Osteoblast (primary cell): ENCODE results near the gene CIT. TPM values are rescaled to one million over a fixed set of nuclear protein-coding genes. Genes with fewer than 3 reads are reported as not detected.

Source experiments
- DNase-seq: peaks from one replicate; pipeline ENCODE4 v3.0.0; 2011; ENCODE audit warnings: low spot score, mixed read lengths; ENCODE audit not compliant: insufficient read length; ENCODE audit errors: missing footprints
- H2AFZ ChIP-seq: 2 replicates; pipeline ENCODE4 v1.6.0; 2011; ENCODE audit warnings: mild to moderate bottlenecking, low read length
- H3K27ac ChIP-seq: 2 replicates; pipeline ENCODE4 v1.5.1; 2011; ENCODE audit warnings: mild to moderate bottlenecking, low read depth, low read length, moderate library complexity
- H3K27me3 ChIP-seq: 2 replicates; pipeline ENCODE4 v1.6.0; 2012; ENCODE audit warnings: mild to moderate bottlenecking, control low read depth, inconsistent platforms, low read length, moderate library complexity; ENCODE audit not compliant: insufficient read depth
- H3K36me3 ChIP-seq: 2 replicates; pipeline ENCODE4 v1.5.1; 2011; ENCODE audit warnings: mild to moderate bottlenecking, low read length, control low read depth, moderate library complexity; ENCODE audit not compliant: insufficient read depth
- H3K4me1 ChIP-seq: 2 replicates; pipeline ENCODE4 v1.5.1; 2011; ENCODE audit warnings: mild to moderate bottlenecking, low read length, control low read depth, moderate library complexity; ENCODE audit not compliant: insufficient read depth
- H3K4me2 ChIP-seq: 2 replicates; pipeline ENCODE4 v1.6.0; 2011; ENCODE audit warnings: mild to moderate bottlenecking, low read length; ENCODE audit not compliant: insufficient read depth
- H3K4me3 ChIP-seq: fragments of 200-600 bp; sonication (generic); 3 replicates; pipeline ENCODE4 v1.5.1; 2012; ENCODE audit warnings: mild to moderate bottlenecking, low read length, inconsistent platforms; ENCODE audit not compliant: insufficient read depth
- H3K79me2 ChIP-seq: 2 replicates; pipeline ENCODE4 v1.6.0; 2012; ENCODE audit warnings: mild to moderate bottlenecking, low read length, control low read depth, inconsistent platforms; ENCODE audit not compliant: insufficient read depth
- H3K9me3 ChIP-seq: 2 replicates; pipeline ENCODE4 v1.5.1; 2011; ENCODE audit warnings: low read depth, low read length, control low read depth
- H4K20me1 ChIP-seq: 2 replicates; pipeline ENCODE4 v1.6.0; 2012; ENCODE audit warnings: mild to moderate bottlenecking, low read length, control low read depth; ENCODE audit not compliant: insufficient read depth
- CTCF ChIP-seq: IDR thresholded peaks from 2 replicates; pipeline ENCODE4 v1.5.1; 2011; ENCODE audit warnings: mild to moderate bottlenecking, low read depth, low read length, moderate library complexity; ENCODE audit errors: extremely low read depth
- total RNA-seq: library from RNA; depleted of rRNA; stranded (reverse); fragments of >200 nt; gene quantifications from 2 replicates; pipeline ENCODE4 v1.2.3, GENCODE V29; 2012

The CIT gene
- total RNA-seq, 1 donor, result 10.1 TPM

GRCh38 chr12:119714614-119715267 is 162.4 kb downstream of the CIT start:
- Histone ChIP-seq H3K27ac (no peak overlapping the region), H4K20me1 (no peaks in the 10 kb centered on the region), H3K9me3 (no peaks in the 10 kb centered on the region), H3K79me2 (no peaks in the 10 kb centered on the region), H3K4me3 (no peak overlapping the region), H2AFZ (no peak overlapping the region), H3K4me2 (no peak overlapping the region), H3K27me3 (no peaks in the 10 kb centered on the region), H3K36me3 (peaks cover 35% of the 10 kb centered on the region), H3K4me1 (peaks cover 7% of the 10 kb centered on the region)
- no peak for TF ChIP-seq CTCF
- no peak for DNase-seq

GRCh38 chr12:119713551-119714031 is 163.5 kb downstream of the CIT start:
- TF ChIP-seq CTCF, result no peak
- Histone ChIP-seq H3K36me3 (peaks cover 44% of the 10 kb centered on the region), H4K20me1 (no peaks in the 10 kb centered on the region), H3K4me2 (no peak overlapping the region), H3K27me3 (no peaks in the 10 kb centered on the region), H3K4me3 (no peak overlapping the region), H3K27ac (no peak overlapping the region), H2AFZ (no peak overlapping the region), H3K9me3 (no peaks in the 10 kb centered on the region), H3K4me1 (peaks cover 7% of the 10 kb centered on the region), H3K79me2 (no peaks in the 10 kb centered on the region)
- DNase-seq, result no peak

- H3K4me3 ChIP-seq, result no peak overlapping the region
- H2AFZ ChIP-seq, result no peak overlapping the region
- H3K9me3 ChIP-seq, result no peaks in the 10 kb centered on the region
- no peaks in the 10 kb centered on the region for H4K20me1 ChIP-seq
- H3K79me2 ChIP-seq, result no peaks in the 10 kb centered on the region
- TF ChIP-seq CTCF, result no peak
- H3K27me3 ChIP-seq, result no peaks in the 10 kb centered on the region
- DNase-seq, result no peak
- peaks cover 7% of the 10 kb centered on the region for H3K4me1 ChIP-seq
- no peak overlapping the region for H3K27ac ChIP-seq
- H3K4me2 ChIP-seq, result no peak overlapping the region
- peaks cover 37% of the 10 kb centered on the region for H3K36me3 ChIP-seq
Observed at GRCh38 chr12:119712721-119713120, 164.4 kb downstream of the CIT start.

GRCh38 chr12:119711693-119712092 is 165.4 kb downstream of the CIT start:
- H4K20me1 ChIP-seq, result no peaks in the 10 kb centered on the region
- H3K4me2 ChIP-seq, result no peak overlapping the region
- DNase-seq, result no peak
- H3K79me2 ChIP-seq, result no peaks in the 10 kb centered on the region
- H2AFZ ChIP-seq, result no peak overlapping the region
- no peak overlapping the region for H3K4me3 ChIP-seq
- TF ChIP-seq CTCF, result no peak
- H3K27ac ChIP-seq, result no peak overlapping the region
- H3K36me3 ChIP-seq, result peaks cover 37% of the 10 kb centered on the region
- H3K9me3 ChIP-seq, result no peaks in the 10 kb centered on the region
- peaks cover 5% of the 10 kb centered on the region for H3K4me1 ChIP-seq
- H3K27me3 ChIP-seq, result no peaks in the 10 kb centered on the region
